OCI-LY1 (cell line): ENCODE measurements around the gene MRO.

Source experiments
- H2AFZ ChIP-seq: fragments of 200-600 bp; sonication (generic), shearing (Covaris generic); 2 replicates; pipeline ENCODE4 v1.6.0; 2014; ENCODE audit warnings: antibody characterized with exemption, mild to moderate bottlenecking, low read length
- H3F3A ChIP-seq: fragments of 200-600 bp; sonication (generic), shearing (Covaris generic); 2 replicates; pipeline ENCODE4 v1.6.0; 2014; ENCODE audit warnings: mild to moderate bottlenecking, antibody characterized with exemption, low read length, moderate library complexity; ENCODE audit not compliant: insufficient read depth
- H3K27ac ChIP-seq: fragments of 200-600 bp; sonication (generic); 2 replicates; pipeline ENCODE4 v1.5.1; 2014; ENCODE audit warnings: low read length, mixed run types, mild to moderate bottlenecking, low read depth; ENCODE audit not compliant: poor library complexity, severe bottlenecking
- H3K27me3 ChIP-seq: fragments of 200-600 bp; sonication (generic); 2 replicates; pipeline ENCODE4 v1.6.0; 2014; ENCODE audit warnings: antibody characterized with exemption, mild to moderate bottlenecking, low read length, moderate library complexity; ENCODE audit not compliant: insufficient read depth
- H3K36me3 ChIP-seq: fragments of 200-600 bp; sonication (generic); 2 replicates; pipeline ENCODE4 v1.6.1; 2014; ENCODE audit warnings: mild to moderate bottlenecking, antibody characterized with exemption, low read length, moderate library complexity, mixed read lengths; ENCODE audit not compliant: insufficient read depth
- H3K4me1 ChIP-seq: fragments of 200-600 bp; sonication (generic); 2 replicates; pipeline ENCODE4 v1.5.1; 2014; ENCODE audit warnings: mild to moderate bottlenecking, low read length, moderate library complexity; ENCODE audit not compliant: insufficient read depth, severe bottlenecking
- H3K4me2 ChIP-seq: fragments of 200-600 bp; sonication (generic), shearing (Covaris generic); 2 replicates; pipeline ENCODE4 v1.6.1; 2014; ENCODE audit warnings: low read length
- H3K4me3 ChIP-seq: fragments of 200-600 bp; sonication (generic); 2 replicates; pipeline ENCODE4 v1.5.1; 2014; ENCODE audit warnings: low read length, low read depth, mild to moderate bottlenecking, mixed read lengths; ENCODE audit not compliant: poor library complexity, severe bottlenecking
- H3K79me2 ChIP-seq: fragments of 200-600 bp; shearing (Covaris generic); 2 replicates; pipeline ENCODE4 v1.6.1; 2016; ENCODE audit warnings: mixed run types, low read length, mixed read lengths; ENCODE audit not compliant: insufficient read depth
- H3K9ac ChIP-seq: fragments of 200-600 bp; sonication (generic), shearing (Covaris generic); 2 replicates; pipeline ENCODE4 v1.6.1; 2014; ENCODE audit warnings: mild to moderate bottlenecking, low read length, mixed read lengths
- H3K9me2 ChIP-seq: fragments of 200-600 bp; sonication (generic), shearing (Covaris generic); 2 replicates; pipeline ENCODE4 v1.6.1; 2014; ENCODE audit warnings: low read depth, mild to moderate bottlenecking, low read length, mixed read lengths
- H3K9me3 ChIP-seq: fragments of 200-600 bp; shearing (Covaris generic); 2 replicates; pipeline ENCODE4 v1.6.1; 2014; ENCODE audit warnings: low read length, mixed read lengths
- H4K20me1 ChIP-seq: fragments of 200-600 bp; sonication (generic), shearing (Covaris generic); 2 replicates; pipeline ENCODE4 v1.6.0; 2016; ENCODE audit warnings: mild to moderate bottlenecking, low read length; ENCODE audit not compliant: insufficient read depth
- CTCF ChIP-seq: fragments of 200-600 bp; sonication (generic), shearing (Covaris generic); IDR thresholded peaks from 2 replicates; pipeline ENCODE4 v1.5.1; 2017; ENCODE audit warnings: mild to moderate bottlenecking, antibody characterized with exemption, low read length, moderate library complexity, mixed read lengths
- EZH2 ChIP-seq: fragments of 200-600 bp; sonication (generic), shearing (Covaris generic); IDR thresholded peaks from 2 replicates; pipeline ENCODE4 v1.8.0; 2017; ENCODE audit warnings: borderline replicate concordance, mixed run types, mild to moderate bottlenecking, antibody characterized with exemption, low read length, moderate library complexity, mixed read lengths

MRO gene

GRCh38 chr18:50797142-50797541, 22.7 kb downstream of the MRO start:
- Histone ChIP-seq H3K79me2 (no peaks in the 10 kb centered on the region), H3K9me2 (no peaks in the 10 kb centered on the region), H3K9me3 (no peaks in the 10 kb centered on the region), H3K36me3 (no peaks in the 10 kb centered on the region), H3K4me2 (no peak overlapping the region), H3K4me3 (no peak overlapping the region), H3K4me1 (peaks cover 12% of the 10 kb centered on the region), H2AFZ (no peak overlapping the region), H3K27me3 (no peaks in the 10 kb centered on the region), H3K9ac (no peak overlapping the region), H3F3A (no peaks in the 10 kb centered on the region), H4K20me1 (no peaks in the 10 kb centered on the region), H3K27ac (no peak overlapping the region)
- TF ChIP-seq CTCF (no peak), EZH2 (no peak)

GRCh38 chr18:50796495-50796894, 23.3 kb downstream of the MRO start:
- no peaks in the 10 kb centered on the region for H3K79me2 ChIP-seq
- H3K27ac ChIP-seq: no peak overlapping the region
- H3F3A ChIP-seq: no peaks in the 10 kb centered on the region
- H3K4me2 ChIP-seq: no peak overlapping the region
- H4K20me1 ChIP-seq: no peaks in the 10 kb centered on the region
- H3K9me2 ChIP-seq: no peaks in the 10 kb centered on the region
- TF ChIP-seq EZH2 (no peak), CTCF (no peak)
- H3K4me1 ChIP-seq: peaks cover 5% of the 10 kb centered on the region
- H2AFZ ChIP-seq: no peak overlapping the region
- no peaks in the 10 kb centered on the region for H3K27me3 ChIP-seq
- H3K9ac ChIP-seq: no peak overlapping the region
- no peaks in the 10 kb centered on the region for H3K9me3 ChIP-seq
- H3K36me3 ChIP-seq: no peaks in the 10 kb centered on the region
- H3K4me3 ChIP-seq: no peak overlapping the region

GRCh38 chr18:50793641-50794565, 25.9 kb downstream of the MRO start:
- Histone ChIP-seq H3K9ac (no peak overlapping the region), H3K79me2 (no peaks in the 10 kb centered on the region), H2AFZ (no peak overlapping the region), H3K9me2 (no peaks in the 10 kb centered on the region), H3F3A (no peaks in the 10 kb centered on the region), H3K27me3 (no peaks in the 10 kb centered on the region), H3K9me3 (no peaks in the 10 kb centered on the region), H3K27ac (no peak overlapping the region), H4K20me1 (no peaks in the 10 kb centered on the region), H3K36me3 (no peaks in the 10 kb centered on the region), H3K4me2 (no peak overlapping the region), H3K4me1 (no peaks in the 10 kb centered on the region), H3K4me3 (no peak overlapping the region)
- TF ChIP-seq EZH2 (no peak), CTCF (no peak)
